ENCODE measurements around the gene AMHR2.

The AMHR2 gene

GRCh38 chr12:53479331-53479730 lies 55.7 kb downstream of the AMHR2 start:
- no peak for DNase-seq

GRCh38 chr12:53480491-53481442 lies 57.1 kb downstream of the AMHR2 start:
- no peak for DNase-seq
